Kidney epithelial cell (primary cell): ENCODE results near the gene TMA7. TPM values are rescaled to one million over a fixed set of nuclear protein-coding genes. Genes with fewer than 3 reads are reported as not detected.

Experiments used
- DNase-seq: peaks from one replicate; pipeline ENCODE4 v3.0.0-alpha.2; 2010; ENCODE audit warnings: low read depth
- H3K27me3 ChIP-seq: 2 replicates; pipeline ENCODE4 v1.6.0; 2011; ENCODE audit warnings: low read length; ENCODE audit not compliant: control insufficient read depth, insufficient read depth
- H3K36me3 ChIP-seq: 2 replicates; pipeline ENCODE4 v1.5.1; 2011; ENCODE audit warnings: low read length; ENCODE audit not compliant: control insufficient read depth, insufficient read depth
- H3K4me3 ChIP-seq: 2 replicates; pipeline ENCODE4 v1.5.1; 2011; ENCODE audit warnings: low read depth, mild to moderate bottlenecking, control low read depth, low read length
- CTCF ChIP-seq: IDR thresholded peaks from 2 replicates; pipeline ENCODE4 v1.5.1; 2011; ENCODE audit warnings: mild to moderate bottlenecking, moderate library complexity, low read length, control low read depth, inconsistent platforms; ENCODE audit not compliant: insufficient read depth, poor library complexity, severe bottlenecking
- total RNA-seq: library from RNA; depleted of rRNA; stranded (reverse); fragments of >200 nt; gene quantifications from 2 replicates; pipeline ENCODE4 v1.2.3, GENCODE V29; 2015

Gene TMA7
- total RNA-seq, 1 donor from 2014 or later = 462 TPM

GRCh38 chr3:48428088-48428571 lies 11.9 kb upstream of the TMA7 start:
- no peak for DNase-seq
- no peak for TF ChIP-seq CTCF
- Histone ChIP-seq H3K36me3 (peaks cover 3% of the 10 kb centered on the region), H3K27me3 (no peaks in the 10 kb centered on the region), H3K4me3 (peak overlapping the region; percentile 81)

- DNase-seq = no peak
- H3K36me3 ChIP-seq = peaks cover 3% of the 10 kb centered on the region
- TF ChIP-seq CTCF = no peak
- H3K27me3 ChIP-seq = no peaks in the 10 kb centered on the region
- H3K4me3 ChIP-seq = peak overlapping the region; percentile 81
Observed at GRCh38 chr3:48428572-48429316, 11.3 kb upstream of the TMA7 start.

- Histone ChIP-seq H3K36me3 (peaks cover under 1% of the 10 kb centered on the region), H3K4me3 (peak overlapping the region; percentile 81), H3K27me3 (no peaks in the 10 kb centered on the region)
- TF ChIP-seq CTCF = no peak
- DNase-seq = no peak
Observed at GRCh38 chr3:48429317-48429959, 10.6 kb upstream of the TMA7 start.

GRCh38 chr3:48429960-48430707 lies 9.9 kb upstream of the TMA7 start, which contains the start of gene PLXNB1:
TSS of gene PLXNB1 (minus strand) at chr3:48430086. CDS start at chr3:48424611, 5,475 bp downstream.
- Histone ChIP-seq H3K27me3 (no peaks in the 10 kb centered on the region), H3K4me3 (peak within 1 kb of the TSS; percentile 81), H3K36me3 (no peaks in the 10 kb centered on the region)
- no peak for TF ChIP-seq CTCF
- no peak for DNase-seq

GRCh38 chr3:48430708-48431101 lies 9.4 kb upstream of the TMA7 start:
- H3K4me3 ChIP-seq = no peak overlapping the region
- no peak for TF ChIP-seq CTCF
- no peak for DNase-seq

More at GRCh38 chr3:48430708-48431101, 9.4 kb upstream of the TMA7 start:
- Histone ChIP-seq H3K36me3 (no peaks in the 10 kb centered on the region), H3K27me3 (no peaks in the 10 kb centered on the region)
